NCI-H82 (cell line): Measurements from ENCODE around the gene KANK3.
"Not testable (repeated sequence)": the region's sequence is repeated elsewhere in the genome, so short reads cannot be mapped to it uniquely, and the experiment has no call there.

Experiments
- DNase-seq: peaks from one replicate; lab custom pipeline; 2025; lab: John Stamatoyannopoulos, UW

Gene KANK3

GRCh38 chr19:8316351-8317125 is 26.5 kb downstream of the KANK3 start:
- DNase-seq, result no peak

GRCh38 chr19:8314981-8315640 is 28.0 kb downstream of the KANK3 start:
- peak; percentile 93 for DNase-seq

DNA sequence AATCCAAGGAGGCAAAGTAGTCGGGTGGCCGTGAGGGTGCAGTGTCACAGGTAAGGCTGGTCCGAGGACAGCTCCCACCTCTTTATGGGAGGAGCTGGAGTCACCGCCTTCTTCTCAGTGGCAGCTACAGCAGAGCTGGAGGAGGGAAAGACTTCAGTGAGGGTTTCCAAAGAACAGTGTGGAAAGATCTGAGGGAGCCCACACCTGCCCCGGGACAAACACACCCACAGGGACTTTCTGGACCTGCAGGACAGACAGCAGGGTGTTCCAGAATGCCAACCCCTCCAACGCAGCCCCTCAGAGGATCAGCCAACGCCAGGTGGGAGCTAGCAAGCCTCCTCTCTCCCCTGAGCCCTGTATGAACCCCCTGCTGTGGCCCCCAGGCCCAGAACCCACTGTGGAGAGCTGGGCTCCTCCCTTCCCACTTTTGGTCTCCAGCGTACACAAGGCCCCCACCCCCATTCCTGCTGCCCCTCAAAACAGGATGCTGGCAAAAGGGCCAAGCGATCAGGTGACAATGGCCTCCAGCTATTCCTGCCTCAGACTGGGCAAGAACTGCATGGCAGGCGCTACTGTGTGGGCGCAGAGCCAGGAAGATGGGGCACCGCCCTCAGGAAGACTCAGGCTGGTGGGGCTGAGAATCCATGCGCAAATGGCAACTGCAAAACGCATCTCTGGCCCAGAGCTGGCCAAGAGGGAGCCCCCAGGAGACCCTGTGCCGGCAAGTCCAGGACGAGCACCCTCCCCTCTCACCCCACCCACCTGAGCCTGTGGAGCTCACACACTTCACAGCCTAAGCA is 31.4 kb downstream of the KANK3 start:
- no peak for DNase-seq

DNA sequence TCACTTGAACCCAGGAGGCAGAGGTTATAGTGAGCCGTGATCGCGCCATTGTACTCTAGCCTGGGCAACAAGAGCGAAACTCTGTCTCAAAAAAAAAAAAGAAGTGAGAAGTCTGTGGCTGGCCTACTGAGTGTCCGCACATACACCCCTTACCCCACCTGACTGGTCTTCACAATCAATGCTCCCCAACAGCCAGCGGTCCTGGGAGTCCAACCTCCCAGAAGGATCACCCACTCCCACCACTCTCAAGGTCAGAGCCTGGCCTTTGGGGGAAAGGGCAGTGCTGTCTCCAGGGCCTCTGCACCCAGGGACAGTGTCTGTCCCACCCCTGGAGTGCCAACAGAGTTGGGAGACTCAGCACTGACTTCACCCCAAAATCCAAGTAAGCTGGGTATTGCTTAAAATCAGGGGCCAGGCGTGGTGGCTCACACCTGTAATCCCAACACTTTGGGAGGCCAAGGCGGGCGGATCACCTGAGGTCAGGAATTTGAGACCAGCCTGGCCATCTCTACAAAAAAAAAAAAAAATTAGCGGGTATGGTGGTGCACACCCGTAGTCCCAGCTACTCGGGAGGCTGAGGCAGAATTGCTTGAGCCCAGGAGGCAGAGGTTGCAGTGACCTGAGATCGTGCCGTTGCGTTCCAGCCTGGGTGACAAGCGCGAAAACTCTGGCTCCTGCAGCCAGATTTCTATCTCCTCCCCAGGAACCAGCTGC is 32.6 kb downstream of the KANK3 start:
- DNase-seq, result no peak

DNA sequence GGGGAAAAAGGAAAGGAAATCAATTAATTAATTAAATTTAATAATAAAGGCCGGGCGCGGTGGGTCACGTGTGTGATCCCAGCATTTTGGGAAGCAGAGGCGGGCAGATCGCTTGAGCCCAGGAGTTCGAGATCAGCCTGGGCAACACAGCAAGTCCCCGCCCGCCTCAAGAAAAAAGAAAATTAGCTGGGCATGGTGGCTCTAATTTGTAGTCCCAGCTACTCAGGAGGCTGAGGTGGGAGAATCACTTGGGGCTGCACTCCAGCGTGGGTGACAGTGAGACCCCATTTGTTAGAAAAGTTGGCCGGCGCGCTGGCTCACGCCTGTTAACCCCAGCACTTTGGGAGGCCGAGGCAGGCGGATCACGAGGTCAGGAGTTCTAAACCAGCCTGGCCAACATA is 34.2 kb downstream of the KANK3 start:
- DNase-seq, result no peak

GRCh38 chr19:8307965-8308866 is 34.8 kb downstream of the KANK3 start, which contains the start of gene CD320:
Gene CD320, minus strand, starts transcription at chr19:8308358. Its CDS starts 68 bp downstream, at chr19:8308290.
- peak; percentile 93 for DNase-seq

DNA sequence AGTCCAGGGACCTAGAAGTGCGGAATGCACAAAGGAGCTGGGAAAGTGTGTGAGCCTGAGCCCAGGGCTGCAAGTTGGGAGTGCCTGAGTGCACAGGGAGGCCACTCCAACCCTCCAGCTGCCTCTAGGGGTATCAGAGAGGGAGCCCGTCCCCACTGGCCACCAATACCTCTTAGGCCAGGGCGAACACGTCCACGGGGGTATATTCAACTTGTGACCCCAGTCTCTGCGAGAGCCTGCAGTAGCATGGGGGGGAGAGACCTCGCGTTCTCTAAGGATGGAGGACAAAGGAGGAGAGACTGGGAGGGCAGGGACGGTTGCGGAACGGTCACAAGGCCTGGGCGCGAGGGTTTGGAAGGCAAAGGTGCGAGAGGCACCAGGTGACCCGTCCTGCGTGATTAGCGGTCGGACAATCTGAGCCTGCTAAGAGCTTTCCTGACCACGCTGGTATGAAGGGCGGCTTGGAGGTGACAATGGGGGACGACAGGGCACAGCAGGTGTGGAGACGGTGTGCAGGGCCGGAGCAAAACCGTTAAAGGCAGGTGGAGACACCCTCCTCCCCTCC is 35.6 kb downstream of the KANK3 start:
- DNase-seq, result peak; percentile 41

DNA sequence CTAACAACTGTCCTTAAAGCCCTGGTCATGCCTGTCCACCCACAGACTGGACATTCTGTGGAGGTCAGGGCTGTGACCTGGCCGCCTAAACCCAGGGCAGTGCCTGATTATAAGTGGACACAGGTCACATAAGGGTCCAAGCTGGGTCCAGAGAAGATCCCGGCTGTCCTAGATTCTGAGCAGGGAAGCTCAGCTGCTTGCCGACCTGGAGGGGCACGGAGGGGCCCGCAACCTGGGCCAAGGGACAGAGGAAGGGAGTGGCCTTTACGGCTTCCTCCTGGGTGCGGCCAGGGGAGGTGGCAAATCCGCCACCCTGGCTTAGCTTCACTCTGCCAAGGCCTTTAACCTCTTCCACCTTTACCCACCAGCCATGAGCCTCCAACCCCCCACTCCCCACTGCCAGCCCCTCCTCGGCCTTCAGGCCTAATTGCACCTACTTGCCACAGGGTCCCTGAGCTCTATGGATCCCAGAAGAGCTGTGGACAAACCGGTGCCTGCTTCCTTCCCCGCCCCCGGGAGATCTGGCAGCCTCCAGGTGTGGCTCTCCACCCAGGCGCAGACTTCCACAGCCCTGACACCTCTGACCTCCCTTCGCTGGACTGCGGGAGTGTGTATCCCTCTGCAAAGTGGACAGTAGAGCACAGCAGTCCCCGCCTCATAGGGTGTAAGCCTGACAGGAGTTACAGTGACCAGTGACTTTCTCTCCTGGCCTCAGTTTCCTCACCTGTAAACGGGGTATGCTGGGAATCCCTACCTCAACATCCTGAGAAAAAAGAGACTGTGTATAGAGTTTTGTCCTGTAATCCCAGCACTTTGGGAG is 36.6 kb downstream of the KANK3 start:
- no peak for DNase-seq

- DNase-seq, result no peak
These were observed 37.3 kb downstream of the KANK3 start for GRCh38 chr19:8305798-8306197.

- peak; percentile 89 for DNase-seq
These were observed 38.0 kb downstream of the KANK3 start for GRCh38 chr19:8304841-8305621.

DNA sequence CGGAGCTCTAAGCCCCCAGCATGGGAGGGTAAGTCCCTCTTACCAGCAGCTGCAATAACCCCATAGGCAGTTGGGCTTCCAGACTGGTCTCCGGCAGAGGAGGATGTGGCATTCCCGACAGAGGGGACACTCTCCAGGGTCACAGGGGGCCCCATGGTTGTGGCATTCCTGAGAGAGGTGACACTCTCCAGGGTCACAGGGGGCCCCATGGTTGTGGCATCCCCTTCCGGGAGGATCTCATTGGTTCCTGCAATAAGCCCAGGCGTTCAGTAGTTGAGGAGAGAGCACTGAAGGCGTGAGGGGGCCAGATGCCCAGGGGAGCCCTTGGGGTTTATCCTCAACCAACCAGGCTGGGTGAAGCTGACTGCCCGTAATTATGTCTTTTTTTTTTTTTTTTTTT is 40.3 kb downstream of the KANK3 start:
- DNase-seq, result no peak

DNA sequence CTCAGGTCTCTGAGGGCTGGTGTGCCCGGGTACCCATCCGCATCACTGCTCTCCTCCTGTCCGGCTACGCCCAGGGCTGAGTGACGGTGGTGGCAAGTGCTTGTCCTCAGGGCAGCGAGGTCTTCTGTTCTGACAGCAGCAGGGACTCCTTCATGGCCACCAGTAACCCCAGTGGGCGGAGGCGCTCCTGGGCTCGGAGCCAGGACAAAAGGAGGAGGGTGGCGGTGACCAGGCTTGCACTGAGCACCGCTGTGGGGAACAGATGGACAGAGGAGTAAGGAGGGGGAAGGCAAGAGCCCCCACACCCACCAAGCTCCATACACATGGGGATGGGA is 40.7 kb downstream of the KANK3 start:
- DNase-seq, result peak; percentile 85

DNA sequence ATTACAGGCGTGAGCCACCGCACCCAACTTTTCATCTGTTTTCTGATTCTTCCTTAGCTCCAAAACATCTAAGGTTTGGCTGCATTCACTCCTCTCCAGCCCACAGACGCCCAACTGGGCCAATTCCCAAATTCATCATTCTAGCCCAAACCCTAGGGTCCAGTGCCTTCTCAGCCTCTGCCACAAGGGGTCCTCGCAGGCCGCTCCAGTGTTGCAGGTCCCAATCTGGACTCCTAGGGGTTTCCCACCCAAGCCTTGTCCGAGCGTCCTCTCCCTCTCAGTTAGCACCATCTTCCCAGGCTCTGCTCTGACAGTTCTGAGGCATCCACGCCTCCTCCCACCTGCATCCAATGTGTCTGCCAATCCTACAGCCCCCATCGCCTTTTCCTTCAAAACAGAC is 51.7 kb downstream of the KANK3 start:
- not testable (repeated sequence) for DNase-seq

DNA sequence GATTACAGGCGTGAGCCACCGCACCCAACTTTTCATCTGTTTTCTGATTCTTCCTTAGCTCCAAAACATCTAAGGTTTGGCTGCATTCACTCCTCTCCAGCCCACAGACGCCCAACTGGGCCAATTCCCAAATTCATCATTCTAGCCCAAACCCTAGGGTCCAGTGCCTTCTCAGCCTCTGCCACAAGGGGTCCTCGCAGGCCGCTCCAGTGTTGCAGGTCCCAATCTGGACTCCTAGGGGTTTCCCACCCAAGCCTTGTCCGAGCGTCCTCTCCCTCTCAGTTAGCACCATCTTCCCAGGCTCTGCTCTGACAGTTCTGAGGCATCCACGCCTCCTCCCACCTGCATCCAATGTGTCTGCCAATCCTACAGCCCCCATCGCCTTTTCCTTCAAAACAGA is 66.6 kb downstream of the KANK3 start:
- DNase-seq, result not testable (repeated sequence)
